SIG-M5 treated with dmso at 0.1 percent for 504 hours (cell line): ENCODE measurements around the gene PRSS38.
"Not testable (repeated sequence)": the region's sequence is repeated elsewhere in the genome, so short reads cannot be mapped to it uniquely, and the experiment has no call there.

ENCODE experiments used
- DNase-seq: peaks from one replicate; lab custom pipeline; 2025; ENCODE audit not compliant: unreplicated experiment; lab: John Stamatoyannopoulos, UW

The PRSS38 gene

GRCh38 chr1:227838181-227838580, 22.7 kb downstream of the PRSS38 start:
- no peak for DNase-seq

- no peak for DNase-seq
Observed at GRCh38 chr1:227841096-227841495, 25.6 kb downstream of the PRSS38 start.

GRCh38 chr1:227844320-227845146, 29.1 kb downstream of the PRSS38 start:
- no peak for DNase-seq

- DNase-seq: no peak
Observed at GRCh38 chr1:227845147-227845458, 29.6 kb downstream of the PRSS38 start.

GRCh38 chr1:227845519-227845918, 30.0 kb downstream of the PRSS38 start:
- no peak for DNase-seq

GRCh38 chr1:227846265-227846858, 30.9 kb downstream of the PRSS38 start:
- DNase-seq: no peak

GRCh38 chr1:227847046-227847445, 31.6 kb downstream of the PRSS38 start:
- DNase-seq: not testable (repeated sequence)

- DNase-seq: no peak
Observed at GRCh38 chr1:227848430-227848932, 33.0 kb downstream of the PRSS38 start.

- no peak for DNase-seq
Observed at GRCh38 chr1:227849251-227849650, 33.8 kb downstream of the PRSS38 start.

- no peak for DNase-seq
Observed at GRCh38 chr1:227854189-227854588, 38.7 kb downstream of the PRSS38 start.

- DNase-seq: no peak
Observed at GRCh38 chr1:227855687-227856086, 40.2 kb downstream of the PRSS38 start.

- no peak for DNase-seq
Observed at GRCh38 chr1:227856147-227856858, 40.8 kb downstream of the PRSS38 start.

GRCh38 chr1:227864882-227865281, 49.4 kb downstream of the PRSS38 start:
- DNase-seq: no peak

- no peak for DNase-seq
Observed at GRCh38 chr1:227869279-227869842, 53.9 kb downstream of the PRSS38 start.

GRCh38 chr1:227869851-227870305, 54.4 kb downstream of the PRSS38 start:
- no peak for DNase-seq

- no peak for DNase-seq
Observed at GRCh38 chr1:227870366-227870765, 54.9 kb downstream of the PRSS38 start.

- DNase-seq: not testable (repeated sequence)
Observed at GRCh38 chr1:227871892-227872291, 56.4 kb downstream of the PRSS38 start.

- not testable (repeated sequence) for DNase-seq
Observed at GRCh38 chr1:227877810-227878209, 62.3 kb downstream of the PRSS38 start.

- DNase-seq: no peak
Observed at GRCh38 chr1:227880342-227880924, 65.0 kb downstream of the PRSS38 start.

- no peak for DNase-seq
Observed at GRCh38 chr1:227883073-227883520, 67.6 kb downstream of the PRSS38 start.
